Pancreas (tissue), 10 donors: ENCODE measurements around the gene FAM168A. TPM values are rescaled to one million over a fixed set of nuclear protein-coding genes. Genes with fewer than 3 reads are reported as not detected.

Experiments
- ATAC-seq, 4 donors: fragments of 200-7000 bp; cut with Tn5 transposase; one replicate each; pipeline versions ENCODE4 v1.8.0 to v1.9.1; 2020; ENCODE audit warnings: mild to moderate bottlenecking in 4 of 4, moderate library complexity in 4 of 4
- DNase-seq, 6 donors: peaks; one replicate each; pipeline ENCODE4 v3.0.0-alpha.2; 2020
- FAIRE-seq: peaks from 2 replicates; lab custom pipeline; 2012; peaks lifted over from hg19 to GRCh38; lab: Jason Lieb, UNC
- H3K27ac ChIP-seq, 4 donors: fragments of 200-600 bp; sonication (generic); 1 replicate in 3 of 4; 2 replicates in 1 of 4; pipeline versions ENCODE4 v1.5.0 to v1.8.0; 2020
- H3K27me3 ChIP-seq, 4 donors: fragments of 200-600 bp; one replicate each; pipeline ENCODE4 v1.8.0; 2021
- H3K36me3 ChIP-seq, 3 donors: fragments of 200-600 bp; sonication (generic) in 1 of 3; one replicate each; pipeline versions ENCODE4 v1.5.0 to v1.8.0; 2020 to 2021
- H3K4me1 ChIP-seq, 3 donors: fragments of 200-600 bp; one replicate each; pipeline ENCODE4 v1.8.0; 2021
- H3K4me3 ChIP-seq, 4 donors: fragments of 200-600 bp; sonication (generic) in 2 of 4; one replicate each; pipeline versions ENCODE4 v1.5.0 to v1.8.0; 2020 to 2021
- H3K9me3 ChIP-seq, 4 donors: fragments of 200-600 bp; one replicate each; pipeline ENCODE4 v1.8.0; 2021
- CTCF ChIP-seq, 4 donors: fragments of 200-600 bp; sonication (generic) in 3 of 4; IDR thresholded peaks; one replicate each; pipeline versions ENCODE4 v1.5.0 to v1.8.0; 2021; ENCODE audit warnings: antibody characterized with exemption in 4 of 4
- WGBS, 2 donors: extraction: QIAGEN DNeasy Blood & Tissue Kit; methylation state at CpG; one replicate each; pipeline ENCODE4 v1.1.7; 2013; 5-methylcytosine and 5-hydroxymethylcytosine counted together
- intact Hi-C, 3 donors: fragments of 100-400 bp; cut with DNase I; formaldehyde crosslinking; loops; one replicate each; pipeline versions ENCODE4 v1.11.1 to v1.14.2; 2022
- polyA plus RNA-seq, 2 donors: library from polyadenylated mRNA; stranded (reverse); fragments of 200-250 nt; gene quantifications; one replicate each; pipeline ENCODE4 v1.2.3, GENCODE V29; 2013
- total RNA-seq, 6 donors: library from RNA; stranded (reverse); fragmentation: NEBNext Ultra II Directional in 4 of 6; extraction: Animal tissue kit (Norgen Biotek cat#: 25700) in 4 of 6; gene quantifications; one replicate each; pipeline versions ENCODE4 v1.2.1 to v1.2.4, GENCODE V29; 2021 to 2023
- donor health status: healthy with polysubstance abuse.
- donor health status: DM: no; HTN: no; CAD: no; lungs with moderate emphysema.
- donor health status: DM: no; HTN: no; CAD: no.
- donor health status: control.
- donor health status: control.
- donor health status: Bipolar disorder and iron deficiency.
- donor health status: DM: yes; HTN: yes; CAD: no.
- donor health status: DM: no; HTN: no; CAD: no.
- donor health status: DM: no; HTN: no; CAD: no.
- donor health status: DM: yes; HTN: yes; CAD: no.

The FAM168A gene
- total and polyA plus RNA-seq, 8 donors, result 4.9 to 22.5 (median 13.4) TPM

GRCh38 chr11:73416786-73417185 lies 181.1 kb downstream of the FAM168A start:
- no peaks in the 10 kb centered on the region for H3K36me3 ChIP-seq
- 92 to 96% methylated on average over 2 of the region's 2 CpGs for WGBS, 2 donors
- FAIRE-seq (no peak), DNase-seq (no peak), ATAC-seq (peak in 2 of 4 donors; percentile 13 to 19)
- H3K4me1 ChIP-seq, result no peaks in the 10 kb centered on the region
- no peaks in the 10 kb centered on the region for H3K9me3 ChIP-seq
- no peak overlapping the region for H3K27ac ChIP-seq
- no peak overlapping the region for H3K4me3 ChIP-seq
- no peak for TF ChIP-seq CTCF (IDR thresholded peaks at IDR 0.05)
- no peaks in the 10 kb centered on the region for H3K27me3 ChIP-seq
- intact Hi-C loops, result no loop called here

GRCh38 chr11:73415854-73416615 lies 181.9 kb downstream of the FAM168A start:
- no peaks in the 10 kb centered on the region for H3K4me1 ChIP-seq
- no peaks in the 10 kb centered on the region for H3K9me3 ChIP-seq
- no peak for ATAC-seq
- H3K36me3 ChIP-seq, result no peaks in the 10 kb centered on the region
- H3K27me3 ChIP-seq, result no peaks in the 10 kb centered on the region
- intact Hi-C loops, result no loop called here
- no peak for FAIRE-seq
- H3K4me3 ChIP-seq, result no peak overlapping the region
- WGBS, 2 donors, result 74 to 79% methylated on average over 4 of the region's 4 CpGs
- no peak overlapping the region for H3K27ac ChIP-seq
- TF ChIP-seq CTCF (IDR thresholded peaks at IDR 0.05), result no peak
- no peak for DNase-seq

GRCh38 chr11:73414977-73415651 lies 182.8 kb downstream of the FAM168A start:
- 71 to 78% methylated on average over 1 of the region's 1 CpG for WGBS, 2 donors
- ATAC-seq (peak in 3 of 4 donors; percentile 12 to 55 (median 18)), DNase-seq (no peak), FAIRE-seq (no peak)
- no peaks in the 10 kb centered on the region for H3K4me1 ChIP-seq
- no peak overlapping the region for H3K4me3 ChIP-seq
- H3K36me3 ChIP-seq, result no peaks in the 10 kb centered on the region
- no peak overlapping the region for H3K27ac ChIP-seq
- H3K27me3 ChIP-seq, result no peaks in the 10 kb centered on the region
- TF ChIP-seq CTCF (IDR thresholded peaks at IDR 0.05), result no peak
- H3K9me3 ChIP-seq, result no peaks in the 10 kb centered on the region
- intact Hi-C loops, result no loop called here

- DNase-seq (no peak), FAIRE-seq (no peak), ATAC-seq (peak in 1 of 4 donors; percentile 44)
- H3K27me3 ChIP-seq, result no peaks in the 10 kb centered on the region
- 92 to 94% methylated on average over 2 of the region's 2 CpGs for WGBS, 2 donors
- no peak overlapping the region for H3K4me3 ChIP-seq
- no peaks in the 10 kb centered on the region for H3K4me1 ChIP-seq
- no peaks in the 10 kb centered on the region for H3K9me3 ChIP-seq
- peak overlapping the region in 1 of 4 donors; percentile 28 for H3K27ac ChIP-seq
- peaks cover 0 to 4% (median 0%) of the 10 kb centered on the region in 3 donors for H3K36me3 ChIP-seq
- no peak for TF ChIP-seq CTCF (IDR thresholded peaks at IDR 0.05)
- intact Hi-C loops, result no loop called here
Measured at GRCh38 chr11:73413256-73413655, 184.7 kb downstream of the FAM168A start.

GRCh38 chr11:73412308-73412707 lies 185.6 kb downstream of the FAM168A start:
- Histone ChIP-seq H3K9me3 (no peaks in the 10 kb centered on the region), H3K36me3 (peaks cover 0 to 4% (median 0%) of the 10 kb centered on the region in 3 donors), H3K27me3 (no peaks in the 10 kb centered on the region), H3K27ac (no peak overlapping the region), H3K4me1 (no peaks in the 10 kb centered on the region), H3K4me3 (no peak overlapping the region)
- no peak for ATAC-seq
- intact Hi-C loops, result no loop called here
- FAIRE-seq, result no peak
- 82 to 88% methylated on average over 3 of the region's 3 CpGs for WGBS, 2 donors
- no peak for TF ChIP-seq CTCF (IDR thresholded peaks at IDR 0.05)
- DNase-seq, result no peak
